ENCODE measurements around the gene TAF3. TPM values are rescaled to one million over a fixed set of nuclear protein-coding genes. Genes with fewer than 3 reads are reported as not detected.

TAF3 gene
- total RNA-seq, 1 donor from 2014 or later = 4.8 TPM

DNA sequence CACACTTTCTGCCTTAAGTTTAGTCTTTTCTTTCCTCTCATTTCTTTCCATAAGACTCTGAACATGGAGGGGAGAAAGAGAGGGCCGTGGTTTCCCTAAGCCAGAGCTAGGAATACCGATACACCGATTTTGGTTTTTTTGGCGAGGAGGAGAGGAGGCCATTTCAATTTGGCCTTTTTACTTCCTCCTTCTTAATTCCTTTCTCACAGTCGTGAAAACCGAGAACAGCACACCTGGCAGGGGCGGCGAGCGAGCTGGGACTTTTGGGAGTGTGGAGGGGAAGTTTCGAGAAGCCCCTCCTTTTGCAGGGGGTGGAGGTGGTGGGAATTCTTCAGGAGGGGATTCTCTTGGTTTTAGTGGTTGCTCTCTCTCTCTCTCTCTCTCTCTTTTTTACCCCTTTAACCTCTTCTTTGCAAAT lies 242.4 kb downstream of the TAF3 start:
- DNase-seq (ENCODE audit: low read depth) = no peak
- TF ChIP-seq, protein P1, sequence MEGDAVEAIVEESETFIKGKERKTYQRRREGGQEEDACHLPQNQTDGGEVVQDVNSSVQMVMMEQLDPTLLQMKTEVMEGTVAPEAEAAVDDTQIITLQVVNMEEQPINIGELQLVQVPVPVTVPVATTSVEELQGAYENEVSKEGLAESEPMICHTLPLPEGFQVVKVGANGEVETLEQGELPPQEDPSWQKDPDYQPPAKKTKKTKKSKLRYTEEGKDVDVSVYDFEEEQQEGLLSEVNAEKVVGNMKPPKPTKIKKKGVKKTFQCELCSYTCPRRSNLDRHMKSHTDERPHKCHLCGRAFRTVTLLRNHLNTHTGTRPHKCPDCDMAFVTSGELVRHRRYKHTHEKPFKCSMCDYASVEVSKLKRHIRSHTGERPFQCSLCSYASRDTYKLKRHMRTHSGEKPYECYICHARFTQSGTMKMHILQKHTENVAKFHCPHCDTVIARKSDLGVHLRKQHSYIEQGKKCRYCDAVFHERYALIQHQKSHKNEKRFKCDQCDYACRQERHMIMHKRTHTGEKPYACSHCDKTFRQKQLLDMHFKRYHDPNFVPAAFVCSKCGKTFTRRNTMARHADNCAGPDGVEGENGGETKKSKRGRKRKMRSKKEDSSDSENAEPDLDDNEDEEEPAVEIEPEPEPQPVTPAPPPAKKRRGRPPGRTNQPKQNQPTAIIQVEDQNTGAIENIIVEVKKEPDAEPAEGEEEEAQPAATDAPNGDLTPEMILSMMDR (conservative IDR thresholded peaks at IDR 0.05; ENCODE audit: low read depth, low read length) = no peak

DNA sequence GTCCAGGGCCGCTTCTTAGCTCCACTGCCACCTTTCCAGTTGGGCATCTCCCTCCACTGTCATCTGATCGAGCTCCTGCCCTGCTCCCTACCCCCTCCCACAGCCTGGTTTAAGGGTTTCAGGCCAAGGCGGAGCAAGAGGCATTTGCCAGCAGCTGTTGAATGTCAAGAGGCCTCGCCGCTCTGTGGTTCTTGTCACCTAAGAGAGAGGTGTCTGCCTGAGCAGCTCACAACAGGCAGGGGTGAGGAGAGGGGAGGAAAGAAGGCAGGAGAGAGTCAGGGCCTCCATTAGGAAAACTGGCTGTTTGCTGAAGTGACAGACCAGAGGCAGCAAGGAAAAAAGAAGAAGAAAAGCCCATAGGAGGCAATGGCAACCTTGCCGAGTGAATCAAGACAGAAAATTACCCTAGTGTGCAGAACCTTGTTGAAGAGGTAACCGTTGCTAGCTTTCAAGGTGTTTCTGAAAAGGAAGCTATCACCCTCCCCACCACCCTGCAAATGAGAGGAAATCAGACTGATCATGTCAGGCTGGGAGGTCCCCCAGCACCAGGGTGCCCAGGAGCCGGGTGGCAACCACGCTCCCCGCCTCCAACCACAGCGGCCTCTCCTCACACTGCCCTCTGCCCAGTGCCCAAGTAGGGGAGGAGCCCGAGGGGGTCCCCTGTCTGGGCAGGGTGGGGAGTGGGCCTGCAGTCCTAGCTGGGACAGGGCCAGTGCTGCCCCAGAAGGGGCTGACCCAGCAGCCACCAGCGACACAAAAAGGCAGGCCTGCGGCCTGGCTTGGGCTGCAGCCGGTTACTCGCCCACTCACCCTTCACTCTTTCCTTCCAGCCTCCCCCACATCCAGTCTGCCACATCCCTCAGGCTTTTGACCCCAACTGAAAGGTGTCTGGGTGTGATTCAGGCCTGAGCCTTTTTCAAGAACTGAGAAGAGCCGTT lies 243.2 kb downstream of the TAF3 start:
- H3K4me3 ChIP-seq (ENCODE audit: low read depth, low read length) = no peak overlapping the region
- no peak for DNase-seq (ENCODE audit: low read depth)
- TF ChIP-seq, protein P1 (conservative IDR thresholded peaks at IDR 0.05; ENCODE audit: low read depth, low read length) = no peak

More for the DNA sequence above, 242.4 kb downstream of the TAF3 start:
- no peak overlapping the region for H3K4me3 ChIP-seq (ENCODE audit: low read depth, low read length)

GRCh38 chr10:8063128-8063908 lies 245.0 kb downstream of the TAF3 start:
- TF ChIP-seq, protein P1 (conservative IDR thresholded peaks at IDR 0.05; ENCODE audit: low read depth, low read length) = no peak
- no peak overlapping the region for H3K4me3 ChIP-seq (ENCODE audit: low read depth, low read length)
- DNase-seq (ENCODE audit: low read depth) = no peak

- no peak for DNase-seq (ENCODE audit: low read depth)
- TF ChIP-seq, protein P1 (conservative IDR thresholded peaks at IDR 0.05; ENCODE audit: low read depth, low read length) = no peak
- H3K4me3 ChIP-seq (ENCODE audit: low read depth, low read length) = no peak overlapping the region
These were observed 245.6 kb downstream of the TAF3 start for GRCh38 chr10:8063935-8064334.

GRCh38 chr10:8064436-8064835 lies 246.1 kb downstream of the TAF3 start:
- no peak for DNase-seq (ENCODE audit: low read depth)
- H3K4me3 ChIP-seq (ENCODE audit: low read depth, low read length) = no peak overlapping the region
- TF ChIP-seq, protein P1 (conservative IDR thresholded peaks at IDR 0.05; ENCODE audit: low read depth, low read length) = no peak

DNA sequence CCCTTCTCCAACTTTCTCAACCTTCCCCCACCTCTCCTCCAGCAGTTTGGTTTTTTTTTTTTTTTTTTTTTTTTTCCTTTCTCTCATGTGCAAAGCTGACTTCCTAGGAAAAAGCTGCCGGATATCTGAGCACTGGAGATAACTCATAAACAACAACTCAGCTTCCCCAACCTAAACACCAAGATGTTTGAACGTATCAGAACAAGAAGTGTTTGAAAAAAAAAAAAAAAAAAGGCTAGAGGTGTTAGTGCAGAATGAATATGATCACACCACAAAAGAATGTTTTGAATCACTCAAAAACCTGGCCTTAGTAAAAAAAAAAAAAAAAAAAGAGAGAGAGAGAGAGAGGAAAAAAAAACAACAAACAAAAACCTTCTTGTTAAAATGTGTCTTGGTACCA lies 247.3 kb downstream of the TAF3 start:
- TF ChIP-seq, protein P1 (conservative IDR thresholded peaks at IDR 0.05; ENCODE audit: low read depth, low read length) = no peak
- H3K4me3 ChIP-seq (ENCODE audit: low read depth, low read length) = no peak overlapping the region
- peak; percentile 10 for DNase-seq (ENCODE audit: low read depth)

Measured in epithelial cell of proximal tubule (primary cell).